Measurements from ENCODE around the gene DROSHA.

The DROSHA gene

DNA sequence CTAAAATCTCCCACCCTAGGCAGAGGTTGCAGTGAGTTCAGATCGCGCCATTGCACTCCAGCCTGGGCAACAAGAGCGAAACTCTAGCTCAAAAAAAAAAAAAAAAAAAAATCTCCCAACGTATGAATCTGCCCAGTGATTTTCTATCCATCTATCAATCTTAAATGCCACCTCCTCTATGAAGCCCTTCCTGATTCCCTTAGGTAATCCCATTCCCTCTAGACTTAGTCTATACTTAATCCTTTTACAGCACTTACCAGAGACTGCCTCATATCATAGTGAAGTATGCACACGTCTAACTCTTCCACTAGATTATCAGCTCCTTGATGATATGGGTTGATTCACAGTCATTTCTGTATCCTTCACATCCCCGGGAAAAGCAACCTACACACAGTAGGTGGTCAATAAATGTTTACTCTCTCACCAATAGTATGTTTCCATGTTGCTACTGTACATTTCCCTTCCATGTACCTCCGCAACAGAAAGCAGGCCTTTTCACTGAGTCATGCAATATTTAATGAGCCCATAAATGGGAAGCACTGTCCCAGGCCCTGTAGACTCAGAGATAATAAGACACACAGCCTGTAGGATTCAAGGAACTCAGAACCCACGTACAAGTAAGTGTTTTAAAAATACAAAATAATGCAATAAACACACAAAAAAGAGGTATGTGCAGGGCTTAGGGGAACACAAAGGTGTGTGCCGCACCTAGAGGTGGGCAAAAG, 1.2 kb downstream of the DROSHA start:
- no peak for DNase-seq

DNA sequence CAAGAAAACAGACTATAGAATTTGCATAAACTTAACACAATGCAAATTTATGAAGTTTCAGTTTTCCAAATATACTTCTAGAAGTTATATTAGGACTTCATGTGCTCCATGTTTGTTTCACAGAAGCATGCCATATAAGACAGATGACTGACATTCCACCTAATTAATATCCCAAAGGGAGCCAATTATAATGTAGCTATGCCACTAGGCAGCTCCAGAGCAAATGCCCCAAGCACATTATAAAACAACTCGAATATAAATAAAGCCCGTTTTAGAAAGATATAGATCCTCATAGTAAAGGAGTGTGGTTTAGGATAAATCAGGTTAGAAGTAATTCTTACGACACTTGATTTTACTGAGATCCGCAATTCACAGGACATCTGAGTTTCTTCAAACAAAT, 8.9 kb downstream of the DROSHA start:
- no peak for DNase-seq

DNA sequence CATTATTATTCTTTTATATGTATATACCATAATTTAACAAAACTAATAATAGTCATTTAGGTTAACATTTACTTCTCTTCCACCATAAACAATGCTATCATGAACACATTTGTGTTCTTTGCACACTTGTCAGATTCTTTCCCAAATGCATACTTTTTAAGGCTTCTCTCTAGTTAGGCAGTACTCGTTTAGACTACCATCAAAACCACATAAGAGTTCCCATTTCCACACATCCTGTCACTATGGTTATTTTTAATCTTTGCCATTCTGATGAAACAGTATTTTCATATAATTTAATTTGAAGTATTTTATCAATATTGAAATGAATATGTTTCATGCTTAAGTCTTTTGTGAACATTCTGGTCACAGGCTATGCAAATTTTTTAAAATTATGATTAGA, 15.1 kb downstream of the DROSHA start:
- no peak for DNase-seq

DNA sequence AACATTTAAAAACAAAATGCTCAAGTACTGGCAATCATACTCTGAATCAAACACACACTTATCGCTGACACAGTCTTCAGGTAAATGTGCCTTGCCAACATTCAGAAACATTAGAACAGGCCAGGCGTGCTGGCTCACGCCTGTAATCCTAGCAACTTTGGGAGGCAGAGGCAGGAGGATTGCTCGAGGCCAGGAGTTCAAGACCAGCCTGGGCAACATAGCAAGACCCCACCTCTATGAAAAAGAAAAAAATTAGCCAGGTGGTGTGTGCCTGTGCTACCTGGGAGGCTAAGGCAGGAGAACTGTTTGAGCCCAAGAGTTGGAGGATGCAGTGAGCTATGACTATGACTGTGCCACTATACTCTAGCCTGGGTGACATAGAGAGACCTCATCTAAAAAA, 20.6 kb downstream of the DROSHA start:
- no peak for DNase-seq

DNA sequence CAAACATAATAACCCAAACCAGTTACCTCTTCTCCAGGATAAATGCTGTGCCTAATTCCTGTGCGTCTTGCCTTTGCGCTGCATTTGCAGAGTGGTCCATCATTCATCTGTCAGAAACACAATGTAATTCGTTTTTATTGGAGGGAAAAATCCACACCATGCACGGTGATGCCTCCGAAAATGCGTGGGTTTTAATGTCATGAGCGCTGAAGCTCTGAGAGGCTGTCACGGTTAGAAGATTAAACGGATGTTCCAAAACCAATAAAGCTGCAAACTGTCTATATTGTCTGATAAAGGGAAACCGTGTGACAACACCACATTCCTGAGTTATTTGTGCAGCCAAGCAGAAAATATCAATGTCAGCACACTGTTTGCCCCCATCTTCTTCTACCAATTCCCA, 27.4 kb downstream of the DROSHA start:
- DNase-seq = no peak

DNA sequence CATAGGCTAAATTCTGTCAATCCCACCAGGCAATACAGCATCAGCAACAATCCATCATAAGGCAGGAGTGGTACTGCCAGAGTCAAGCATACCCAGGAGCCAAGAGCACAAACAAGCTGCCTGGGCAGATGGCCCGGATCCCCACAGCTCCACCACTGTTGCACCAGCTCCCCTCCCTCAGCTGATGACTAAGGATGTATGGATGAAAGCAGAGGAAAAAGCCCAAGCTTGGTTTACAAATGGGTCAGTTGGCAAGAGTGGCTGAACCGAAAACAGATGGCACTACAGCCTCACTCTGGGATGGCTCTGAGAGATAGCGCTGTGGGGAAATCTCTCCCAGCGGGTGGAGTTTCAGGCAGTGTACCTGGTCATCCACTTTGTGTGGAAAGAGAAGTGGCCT, 29.4 kb downstream of the DROSHA start:
- peak; percentile 88 to 97 for DNase-seq

DNA sequence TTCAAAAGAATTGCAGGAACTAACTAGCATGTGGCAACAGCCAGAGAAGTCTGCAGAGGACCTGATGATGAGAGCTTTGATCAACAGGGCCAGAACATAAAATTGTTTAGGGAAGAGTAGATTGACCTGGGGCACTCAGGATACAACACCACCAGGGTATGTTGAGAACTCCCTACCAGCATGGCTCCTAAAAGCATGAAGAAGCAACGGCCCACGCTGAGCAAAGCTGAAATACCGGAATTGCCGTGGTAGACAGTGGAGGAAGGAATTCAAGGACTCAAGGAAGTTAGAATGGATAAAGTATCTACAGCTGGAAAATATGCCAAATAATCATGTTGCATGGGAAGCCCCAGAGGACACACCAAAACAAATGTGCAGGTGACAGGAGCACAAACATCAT, 31.6 kb downstream of the DROSHA start:
- no peak for DNase-seq

DNA sequence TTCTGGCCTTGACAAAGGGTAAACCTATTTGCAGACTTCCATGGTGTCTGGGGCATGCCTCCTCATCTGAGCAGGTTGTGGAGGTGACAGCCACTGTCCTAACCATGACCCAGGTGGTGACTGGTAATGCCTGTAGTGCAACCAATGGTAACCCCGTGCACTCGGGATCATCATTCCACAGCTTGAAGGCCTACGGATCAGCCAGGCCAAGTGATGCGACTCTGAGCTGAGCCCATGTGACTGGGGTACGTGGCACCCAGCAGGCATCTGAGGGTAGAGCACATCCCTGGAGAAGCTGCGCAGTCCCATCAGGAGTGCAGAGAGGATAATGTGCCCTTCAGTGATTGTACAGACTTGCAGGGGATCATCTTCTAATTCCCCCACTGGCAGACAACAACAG, 35.0 kb downstream of the DROSHA start:
- no peak for DNase-seq

DNA sequence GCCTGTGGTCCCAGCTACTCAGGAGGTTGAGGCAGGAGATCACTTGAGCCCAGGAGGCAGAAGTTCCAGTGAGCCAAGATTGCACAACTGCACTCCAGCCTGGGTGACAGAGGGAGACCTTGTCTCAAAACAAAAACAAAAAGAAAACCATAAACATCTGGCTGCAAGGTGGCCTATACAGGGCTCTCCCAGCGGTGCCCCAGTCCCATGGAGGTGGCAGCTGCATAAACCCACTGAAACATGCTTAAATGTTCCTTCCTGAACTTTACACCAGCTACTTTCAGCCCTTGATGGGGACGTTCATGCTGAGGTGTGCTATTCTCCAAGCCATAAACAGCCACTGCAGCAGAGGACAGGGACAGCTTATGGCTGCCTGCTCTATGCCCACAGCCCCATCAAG, 35.6 kb downstream of the DROSHA start:
- DNase-seq = no peak

DNA sequence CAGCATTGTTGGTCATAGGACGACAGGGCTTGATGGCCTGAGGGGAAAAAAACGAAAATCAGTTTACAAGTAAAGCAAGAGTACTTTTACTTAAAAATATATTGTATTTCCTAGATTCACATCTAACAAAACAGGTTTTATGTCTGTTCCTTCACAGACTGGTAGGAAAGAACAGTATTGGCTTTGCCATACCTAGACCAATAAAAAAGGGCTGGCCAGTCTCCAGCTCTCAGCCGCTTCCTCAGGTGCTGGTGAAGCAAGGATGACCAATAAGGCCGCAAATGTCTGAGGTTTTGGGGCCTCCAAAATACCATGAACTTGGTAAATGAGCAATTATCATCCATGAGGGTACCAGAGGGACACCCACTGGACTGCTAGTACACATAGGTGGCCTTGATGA, 36.6 kb downstream of the DROSHA start:
- no peak for DNase-seq

DNA sequence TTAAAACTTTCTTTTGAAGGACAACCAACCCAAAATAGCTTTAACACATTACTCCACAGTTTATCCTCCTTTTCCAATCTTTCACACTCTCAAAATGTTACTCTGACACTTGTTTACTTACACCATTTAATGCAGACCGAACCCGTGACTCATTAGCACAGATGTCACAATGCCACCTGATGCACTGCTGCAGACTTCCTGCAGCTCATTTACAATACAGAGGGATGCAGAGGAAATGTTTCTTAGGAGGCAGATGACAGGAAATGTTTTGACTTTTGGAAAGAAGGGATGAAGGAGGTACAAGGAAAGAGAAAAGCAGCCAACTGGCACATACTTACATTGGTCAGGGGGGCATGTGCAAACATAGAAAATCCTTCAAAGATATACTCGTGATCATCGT, 39.0 kb downstream of the DROSHA start:
- no peak for DNase-seq

DNA sequence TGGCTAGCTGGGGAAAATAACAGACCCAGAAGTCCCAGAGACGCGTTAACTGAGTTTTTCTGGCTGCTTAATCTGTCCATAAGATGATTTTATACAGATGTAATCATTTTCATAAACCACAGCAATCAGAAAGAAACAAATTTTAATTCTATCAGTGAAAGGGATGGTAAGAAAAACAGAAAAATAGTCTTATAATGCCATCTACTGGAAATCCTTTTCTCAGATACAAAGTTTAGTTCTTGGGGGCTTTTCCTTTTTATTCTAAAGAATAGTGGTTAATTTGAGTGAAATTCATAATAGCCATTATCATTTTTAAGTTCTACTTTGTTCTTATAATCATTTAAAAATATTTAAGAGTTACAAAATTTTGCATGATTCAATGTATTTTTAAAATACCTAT, 44.4 kb downstream of the DROSHA start:
- no peak for DNase-seq

DNA sequence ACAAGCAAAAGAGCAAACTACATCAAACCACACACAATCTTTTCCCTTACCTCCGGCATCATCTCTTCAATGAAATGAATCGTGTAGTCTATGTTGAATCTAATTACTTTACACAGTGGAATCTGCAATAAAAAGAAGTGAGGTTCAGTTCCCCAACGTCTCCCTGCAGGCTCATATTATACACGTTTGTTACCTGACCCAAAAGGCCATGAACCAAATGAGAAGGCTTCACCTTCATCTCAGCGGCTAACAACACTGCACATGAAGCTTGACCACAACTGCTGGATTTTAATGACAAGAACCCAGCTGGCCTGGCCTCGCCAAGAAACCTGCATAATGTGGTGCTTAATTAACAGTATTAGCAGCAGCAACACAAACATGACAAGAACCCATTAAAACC, 45.5 kb downstream of the DROSHA start:
- DNase-seq = no peak

DNA sequence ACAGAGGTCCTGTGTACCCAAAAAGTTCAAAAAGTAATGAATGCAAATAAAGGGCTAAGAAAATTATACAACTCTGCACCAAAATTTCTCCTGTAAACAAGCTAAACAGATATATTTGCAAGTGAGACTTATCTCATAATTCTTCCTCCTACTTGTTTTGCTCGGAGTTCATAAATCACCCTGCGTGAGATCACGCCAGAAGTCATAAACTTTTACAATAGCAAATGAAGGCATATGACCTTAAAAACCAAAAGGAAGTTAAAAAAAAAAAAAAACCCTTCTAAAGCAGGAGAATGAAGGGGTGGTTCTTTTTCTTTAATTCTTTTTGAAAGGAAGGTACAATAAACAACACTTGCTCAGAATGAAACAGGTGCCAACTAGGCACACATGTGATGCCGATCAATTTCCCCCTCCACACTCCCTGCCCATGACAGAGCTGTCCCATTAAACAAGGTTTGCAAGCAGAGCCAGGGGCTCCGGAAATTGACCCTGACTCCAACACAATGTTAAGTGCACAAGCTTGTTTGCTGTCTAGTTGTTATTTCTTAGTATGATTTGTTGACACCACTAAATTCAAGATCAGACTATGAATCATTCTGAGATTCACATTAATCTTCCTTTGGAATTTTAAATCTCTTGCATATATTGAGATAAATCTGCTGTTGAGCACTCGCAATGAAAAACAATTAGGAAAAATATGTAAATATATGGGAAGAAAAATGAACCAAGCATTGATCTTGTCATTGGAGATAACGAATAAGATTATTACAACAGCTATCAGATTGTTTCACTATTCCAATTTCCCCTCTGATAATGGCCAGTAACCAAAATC, 46.3 kb downstream of the DROSHA start:
- DNase-seq = no peak

DNA sequence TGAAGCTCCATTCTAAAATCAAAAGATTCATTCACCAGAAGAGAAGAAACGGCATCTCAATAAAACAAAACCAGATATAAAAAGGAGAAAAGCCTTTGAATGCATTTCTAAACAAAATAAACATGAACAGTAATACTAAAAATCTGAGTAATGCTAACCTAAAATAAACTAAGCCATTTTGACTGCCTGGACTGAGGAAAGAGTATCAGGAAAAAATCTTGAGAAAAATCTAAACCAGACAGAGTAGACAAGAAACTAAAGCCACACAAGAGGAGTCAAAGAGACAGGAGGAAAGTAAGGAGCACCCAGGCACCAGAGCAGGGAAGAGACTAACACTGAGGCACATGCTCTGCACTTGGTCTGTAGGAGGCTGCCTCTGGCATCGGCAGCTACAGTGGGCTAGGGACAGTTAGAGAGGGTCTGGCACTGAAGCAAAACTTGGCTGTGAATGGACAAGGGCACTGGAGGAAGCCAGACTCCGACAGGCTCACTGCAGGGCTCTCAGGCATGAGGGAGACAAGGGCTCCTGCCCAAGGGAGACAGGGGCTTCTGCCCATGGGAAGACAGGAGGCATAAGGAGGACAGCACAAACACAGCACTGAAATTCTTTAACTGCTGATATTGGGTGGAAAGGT, 50.2 kb downstream of the DROSHA start:
- no peak for DNase-seq

DNA sequence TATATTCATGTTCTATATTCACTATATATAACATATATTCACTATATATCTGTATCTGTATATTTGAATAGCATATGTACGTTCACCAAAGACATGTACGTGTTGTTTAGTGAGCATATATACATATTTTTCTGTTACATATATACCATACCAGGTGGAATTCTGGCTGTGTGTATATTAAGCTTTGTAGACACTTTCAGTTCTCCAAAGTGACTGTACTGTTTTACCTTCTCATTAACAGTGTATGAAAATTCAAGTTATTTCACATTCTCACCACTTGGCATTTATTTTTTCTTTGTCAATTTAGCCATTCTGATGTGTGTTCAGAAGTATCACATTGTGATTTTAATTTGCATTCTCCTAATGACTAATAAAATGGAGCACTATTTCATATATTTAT, 52.2 kb downstream of the DROSHA start:
- no peak for DNase-seq

DNA sequence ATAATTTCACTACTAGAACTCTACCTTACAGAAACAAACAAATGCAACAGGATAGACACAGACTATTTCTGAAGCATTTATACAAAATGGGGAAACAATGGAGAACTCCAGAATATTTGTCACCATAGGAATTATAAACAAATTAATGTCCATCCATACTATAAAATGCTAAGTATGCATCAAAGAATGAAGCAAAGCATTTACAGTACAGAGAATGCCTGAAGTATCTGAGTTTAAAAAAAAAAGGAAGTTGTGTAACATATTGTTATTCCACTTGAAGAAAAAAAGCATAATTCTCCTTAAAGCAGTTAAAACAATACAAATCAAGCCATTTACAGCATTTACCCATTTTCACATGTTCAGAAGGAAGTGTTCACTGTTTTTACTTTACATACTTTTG, 53.0 kb downstream of the DROSHA start:
- no peak for DNase-seq

DNA sequence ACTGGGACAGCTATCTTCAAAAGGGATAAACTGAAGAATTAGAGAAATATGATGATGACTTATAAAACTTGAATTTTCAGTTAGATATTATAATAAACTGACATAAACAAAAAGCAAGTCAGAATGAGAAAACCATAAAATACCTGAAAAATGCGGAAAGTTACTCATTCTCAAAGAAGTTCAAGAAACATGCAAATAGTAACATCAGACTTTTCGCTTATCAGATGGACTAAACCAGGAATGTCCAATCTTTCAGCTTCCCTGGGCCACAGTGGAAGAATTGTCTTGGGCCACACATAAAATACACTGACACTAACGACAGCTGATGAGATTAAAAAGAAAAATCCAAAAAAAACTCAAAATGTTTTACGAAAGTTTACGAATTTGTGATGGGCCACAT, 53.9 kb downstream of the DROSHA start:
- no peak for DNase-seq

DNA sequence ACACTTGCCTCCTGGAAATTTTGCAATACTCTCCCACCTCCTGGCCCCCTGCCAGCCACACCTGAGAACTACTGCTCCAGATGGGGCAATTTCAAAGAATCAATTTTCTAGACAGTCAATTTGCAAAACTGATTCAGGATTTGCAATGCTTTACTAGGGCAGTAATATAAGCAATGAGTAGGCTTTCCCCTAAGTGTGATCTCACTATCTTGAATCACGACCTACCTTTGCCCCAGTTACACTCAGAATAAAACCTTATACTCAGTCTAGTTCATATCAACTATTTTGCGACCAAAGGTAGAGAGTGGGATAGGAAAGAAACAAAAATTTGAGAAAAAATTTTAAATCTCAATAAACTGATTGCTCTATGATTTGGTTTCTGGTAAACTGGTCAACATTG, 54.4 kb downstream of the DROSHA start:
- no peak for DNase-seq

DNA sequence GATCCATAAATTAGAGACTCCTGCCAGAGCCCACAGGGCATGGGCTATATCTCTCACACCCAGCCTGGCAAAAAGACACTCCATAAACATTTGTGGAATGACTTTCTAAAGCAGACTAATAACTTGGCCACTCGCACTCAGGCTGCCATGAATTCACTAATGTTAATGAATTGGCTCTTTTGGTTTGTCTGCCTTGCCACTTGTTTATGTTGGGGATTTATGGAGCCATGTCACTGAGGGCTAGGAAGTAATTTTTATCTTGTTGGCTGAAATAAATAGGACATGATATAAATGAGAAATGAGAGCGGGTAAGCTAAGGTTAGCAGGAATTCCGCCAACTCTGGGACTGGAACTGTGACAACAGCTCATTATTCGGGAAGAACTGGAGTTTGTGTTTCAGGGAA, 55.2 kb downstream of the DROSHA start:
- DNase-seq = peak; percentile 63 to 76

DNA sequence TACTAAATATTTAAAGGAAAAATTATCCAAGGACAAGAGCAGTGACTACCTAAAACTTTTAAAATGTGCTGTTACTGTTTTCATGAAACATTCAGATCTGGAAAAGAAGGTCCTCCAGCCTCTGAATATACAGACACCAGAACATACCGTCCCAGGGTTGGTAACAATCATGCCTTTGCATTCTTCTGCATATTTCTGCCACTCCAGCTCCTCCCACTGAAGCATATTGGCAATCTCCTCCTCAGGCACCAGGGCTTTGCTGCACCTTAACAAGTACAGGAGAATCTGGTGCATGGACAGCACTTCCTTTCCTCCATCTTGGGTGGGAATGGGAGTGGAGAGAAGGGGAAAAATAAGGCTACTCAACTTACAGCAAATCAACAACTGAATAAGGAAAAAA, 60.0 kb downstream of the DROSHA start:
- no peak for DNase-seq

DNA sequence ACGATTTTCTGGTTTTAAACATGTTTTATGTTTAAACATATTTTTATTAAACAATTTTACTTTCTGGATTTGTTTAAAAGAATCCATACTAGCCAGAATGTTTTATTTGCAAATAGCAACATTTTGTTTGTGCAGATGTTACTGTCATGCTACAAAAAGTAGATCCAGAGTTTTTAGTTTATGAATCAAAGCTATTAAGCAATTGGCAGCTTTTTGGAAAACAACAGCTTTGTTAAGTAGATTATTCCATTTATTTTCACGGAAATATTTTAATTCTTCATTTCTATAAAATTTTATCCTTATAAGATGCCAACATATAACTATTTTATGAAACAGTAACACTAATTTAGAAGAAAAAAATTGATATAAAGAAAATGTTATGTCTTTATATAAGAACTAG, 60.9 kb downstream of the DROSHA start:
- no peak for DNase-seq

DNA sequence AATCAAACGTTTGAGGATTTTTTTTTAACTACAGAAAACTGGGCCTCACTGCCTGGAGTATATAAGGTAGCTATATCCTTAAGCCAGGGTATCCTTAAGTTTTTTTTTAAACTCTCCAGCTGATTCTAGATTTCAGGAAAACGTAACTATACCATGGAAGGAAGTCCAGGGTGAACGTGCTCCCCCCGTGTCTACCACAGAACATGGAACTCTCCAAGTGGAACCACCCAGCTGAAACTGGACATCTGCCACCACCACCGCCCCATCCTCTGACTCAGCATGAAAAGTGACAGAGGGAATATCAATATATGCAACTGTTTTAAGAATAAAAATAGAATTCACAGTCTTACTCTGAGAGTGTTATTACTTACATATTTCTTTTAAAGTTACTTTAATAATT, 61.3 kb downstream of the DROSHA start:
- peak in 1 of 2 experiments; percentile 55 for DNase-seq

DNA sequence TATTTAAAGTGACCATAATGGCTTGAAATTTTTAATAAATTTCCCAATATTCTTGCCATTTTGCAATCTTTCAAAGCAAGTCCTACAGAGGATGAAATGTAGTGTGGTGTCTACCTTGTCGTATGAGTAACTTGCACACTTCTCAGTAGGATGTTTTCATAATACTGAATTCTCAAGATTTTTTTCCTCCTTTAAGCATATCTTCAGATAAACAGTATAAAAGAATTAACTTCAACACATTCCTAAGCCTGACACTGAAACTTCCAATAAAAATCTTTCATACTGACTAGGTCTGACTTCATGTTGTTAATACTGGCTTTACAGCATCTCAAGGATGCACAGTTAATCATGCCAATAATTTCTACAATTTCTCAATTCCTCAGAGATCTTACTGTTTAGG, 62.0 kb downstream of the DROSHA start:
- DNase-seq = no peak
